DLD1 (cell line): ENCODE results near the gene RETREG3.
"Not testable (repeated sequence)": the region's sequence is repeated elsewhere in the genome, so short reads cannot be mapped to it uniquely, and the experiment has no call there.

Source experiments
- in situ Hi-C: cut with HindIII; loops from 2 replicates; pipeline ENCODE4 v1.10.0; 2017; ENCODE audit warnings: low sequenced_read_pairs

RETREG3 gene

DNA sequence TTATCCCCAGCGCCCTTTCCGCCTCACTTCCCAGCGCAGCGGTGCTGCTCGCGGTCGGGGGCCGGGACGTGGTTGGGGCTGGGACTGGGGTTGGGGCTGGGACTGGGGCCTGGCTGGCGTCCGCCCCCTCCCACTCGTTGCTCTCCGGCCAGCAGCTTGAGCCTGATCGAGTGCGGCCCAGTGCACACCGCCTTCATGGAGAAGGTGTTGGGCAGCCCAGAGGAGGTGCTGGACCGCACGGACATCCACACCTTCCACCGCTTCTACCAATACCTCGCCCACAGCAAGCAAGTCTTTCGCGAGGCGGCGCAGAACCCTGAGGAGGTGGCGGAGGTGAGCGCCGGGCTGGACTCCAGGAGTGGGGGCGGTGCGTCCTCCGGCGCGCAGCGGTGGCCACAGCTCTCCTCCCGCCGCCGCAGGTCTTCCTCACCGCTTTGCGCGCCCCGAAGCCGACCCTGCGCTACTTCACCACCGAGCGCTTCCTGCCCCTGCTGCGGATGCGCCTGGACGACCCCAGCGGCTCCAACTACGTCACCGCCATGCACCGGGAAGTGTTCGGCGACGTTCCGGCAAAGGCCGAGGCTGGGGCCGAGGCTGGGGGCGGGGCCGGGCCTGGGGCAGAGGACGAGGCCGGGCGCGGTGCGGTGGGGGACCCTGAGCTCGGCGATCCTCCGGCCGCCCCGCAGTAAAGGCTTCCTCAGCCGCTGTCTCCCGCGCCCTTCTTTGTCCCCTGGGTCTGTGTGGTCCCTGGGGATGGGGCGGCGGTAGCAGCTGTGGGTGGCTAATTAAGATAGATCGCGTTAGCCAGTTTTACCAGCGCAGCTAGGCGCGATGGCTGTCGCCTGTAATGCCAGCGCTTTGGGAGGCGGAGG is 54.7 kb downstream of the RETREG3 start:
- in situ Hi-C loops = no loop called here

DNA sequence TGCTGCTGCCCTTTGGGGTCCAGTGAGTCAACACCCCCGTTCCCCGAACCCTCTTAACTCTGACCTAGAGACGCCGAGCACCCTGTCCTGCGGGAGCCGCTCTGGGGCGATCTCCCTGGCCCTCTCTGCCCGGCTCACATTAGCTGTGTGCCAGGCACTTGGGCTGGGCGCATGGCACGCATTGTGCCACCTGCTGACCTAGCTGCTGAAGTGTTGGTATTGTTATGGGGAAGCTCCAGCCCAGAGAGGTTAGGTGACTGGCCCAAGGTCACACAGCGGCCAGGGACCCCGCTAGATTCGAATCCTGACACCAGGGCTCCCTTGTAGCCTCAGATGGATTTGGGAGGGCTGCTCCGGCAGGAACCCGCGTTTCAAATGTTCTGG is 55.3 kb downstream of the RETREG3 start:
- in situ Hi-C loops = no loop called here

DNA sequence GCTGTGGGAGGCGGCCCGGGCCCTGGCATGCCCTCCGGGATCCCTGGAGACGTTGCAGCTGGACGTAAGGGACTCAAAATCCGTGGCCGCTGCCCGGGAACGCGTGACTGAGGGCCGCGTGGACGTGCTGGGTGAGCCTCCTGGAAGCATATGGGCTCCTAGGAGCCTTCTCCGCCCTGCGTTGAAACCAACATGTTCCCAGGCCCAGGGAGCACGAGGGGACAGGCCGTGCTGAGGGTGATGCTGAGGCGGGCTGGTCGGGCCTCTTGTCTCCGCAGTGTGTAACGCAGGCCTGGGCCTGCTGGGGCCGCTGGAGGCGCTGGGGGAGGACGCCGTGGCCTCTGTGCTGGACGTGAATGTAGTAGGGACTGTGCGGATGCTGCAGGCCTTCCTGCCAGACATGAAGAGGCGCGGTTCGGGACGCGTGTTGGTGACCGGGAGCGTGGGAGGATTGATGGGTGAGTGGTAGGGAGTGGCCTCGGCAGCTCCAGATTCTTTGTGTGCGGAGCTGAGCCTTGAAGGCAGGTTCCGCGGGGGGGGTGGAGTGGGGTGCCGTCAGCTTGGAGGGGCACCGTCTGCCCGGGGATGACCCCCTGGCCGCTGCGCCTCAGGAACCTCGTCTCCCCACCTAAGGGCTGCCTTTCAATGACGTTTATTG is 55.9 kb downstream of the RETREG3 start:
- in situ Hi-C loops = no loop called here

DNA sequence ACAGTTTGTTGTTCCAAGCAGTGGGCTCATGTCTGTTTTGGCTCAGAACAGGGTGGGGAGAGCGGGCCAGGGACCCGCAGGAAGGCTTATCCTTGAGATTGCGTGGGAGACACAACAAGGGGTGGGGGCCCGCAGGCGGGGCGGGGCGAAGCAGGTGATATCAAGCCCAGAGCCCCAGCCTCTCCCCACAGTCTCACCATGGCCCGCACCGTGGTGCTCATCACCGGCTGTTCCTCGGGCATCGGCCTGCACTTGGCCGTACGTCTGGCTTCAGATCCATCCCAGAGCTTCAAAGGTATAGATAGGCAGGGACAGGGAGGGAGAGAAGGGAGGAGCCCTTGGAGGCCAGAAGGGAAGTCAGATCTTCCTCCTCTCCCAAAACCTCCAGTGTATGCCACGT is 56.4 kb downstream of the RETREG3 start, which contains the start of gene HSD17B1:
Gene HSD17B1 (plus strand): TSS at position 188 of the 400 bp plus-strand sequence. CDS start 11 bp downstream, at position 199.
- in situ Hi-C loops = not testable (repeated sequence)

DNA sequence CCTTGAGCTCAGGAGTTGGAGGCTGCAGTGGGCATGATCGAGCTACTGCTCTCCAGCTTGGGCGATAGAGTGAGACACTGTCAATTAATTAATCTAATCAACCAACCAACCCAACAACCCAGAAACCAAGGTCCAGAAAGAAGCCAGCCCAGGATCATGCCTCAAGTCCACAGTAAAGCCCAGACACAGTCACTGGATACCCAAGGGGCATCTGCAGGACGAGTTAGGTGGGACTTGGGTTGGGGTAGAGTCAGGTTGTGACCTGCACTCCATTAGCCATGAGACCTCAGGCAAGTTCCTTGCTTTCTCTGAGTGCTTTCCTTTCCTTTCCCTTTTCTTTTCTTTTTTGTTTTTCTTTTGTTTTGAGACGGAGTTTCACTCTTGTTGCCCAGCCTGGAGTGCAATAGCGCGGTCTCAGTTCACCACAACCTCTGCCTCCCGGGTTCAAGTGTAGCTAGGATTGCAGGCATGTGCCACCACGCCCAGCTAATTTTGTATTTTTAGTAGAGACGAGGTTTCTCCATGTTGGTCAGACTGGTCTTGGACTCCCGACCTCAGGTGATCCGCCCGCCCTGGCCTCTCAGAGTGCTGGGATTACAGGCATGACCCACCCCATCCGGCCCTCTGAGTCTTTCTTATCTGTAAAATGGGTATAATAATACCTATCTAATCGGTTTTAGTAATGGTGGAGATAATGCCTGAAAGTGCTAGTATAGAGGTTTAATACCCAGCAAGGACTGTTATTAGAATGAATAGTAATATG is 60.0 kb downstream of the RETREG3 start:
- in situ Hi-C loops = no loop called here

DNA sequence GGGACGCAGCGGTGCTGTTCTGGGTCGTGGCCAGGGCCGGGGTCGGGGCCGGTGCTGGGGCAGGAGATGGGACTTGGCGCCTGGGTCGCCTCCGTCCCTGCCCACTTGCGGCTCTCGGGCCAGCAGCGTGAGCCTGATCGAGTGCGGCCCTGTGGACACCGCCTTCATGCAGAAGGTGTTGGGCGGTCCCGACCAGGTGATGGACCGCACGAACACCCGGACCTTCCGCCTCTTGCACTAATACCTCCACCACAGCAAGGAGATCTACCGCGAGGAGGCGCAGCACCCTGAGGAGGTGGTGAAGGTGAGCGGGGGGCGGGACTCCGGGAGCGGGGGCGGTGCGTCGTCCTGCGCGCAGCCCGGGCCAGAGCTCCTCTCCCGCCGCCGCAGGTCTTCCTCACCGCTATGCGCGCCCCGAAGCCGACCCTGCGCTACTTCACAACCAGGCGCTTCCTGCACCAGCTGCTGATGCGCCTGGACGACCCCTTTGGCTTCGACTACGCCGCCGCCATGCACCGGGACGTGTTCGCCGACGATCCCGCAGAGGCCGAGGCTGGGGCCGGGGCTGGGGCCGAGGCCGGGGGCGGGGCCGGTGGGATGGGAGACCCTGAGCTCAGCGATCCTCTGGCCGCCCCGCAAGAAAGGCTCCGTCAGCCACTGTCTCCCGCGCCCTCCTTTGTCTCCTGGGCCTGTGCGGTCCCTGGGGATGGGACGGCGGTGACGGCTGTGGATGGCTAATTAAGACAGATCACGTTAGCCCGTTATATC is 60.9 kb downstream of the RETREG3 start:
- in situ Hi-C loops = no loop called here

DNA sequence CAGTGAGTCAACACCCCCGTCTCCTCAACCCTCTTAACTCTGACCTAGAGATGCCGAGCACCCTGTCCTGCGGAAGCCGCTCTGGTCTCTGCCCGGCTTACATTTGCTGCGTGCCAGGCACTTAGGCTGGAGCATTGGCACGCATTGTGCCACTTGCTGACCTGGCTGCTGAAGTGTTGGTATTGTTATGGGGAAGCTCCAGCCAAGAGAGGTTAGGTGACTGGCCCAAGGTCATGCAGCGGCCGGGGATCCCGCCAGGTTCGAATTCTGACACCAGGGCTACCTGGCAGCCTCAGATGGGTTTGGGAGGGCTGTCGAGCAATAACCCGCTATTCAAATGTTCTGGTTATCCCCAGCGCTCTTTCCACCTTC is 61.5 kb downstream of the RETREG3 start:
- in situ Hi-C loops = no loop called here

DNA sequence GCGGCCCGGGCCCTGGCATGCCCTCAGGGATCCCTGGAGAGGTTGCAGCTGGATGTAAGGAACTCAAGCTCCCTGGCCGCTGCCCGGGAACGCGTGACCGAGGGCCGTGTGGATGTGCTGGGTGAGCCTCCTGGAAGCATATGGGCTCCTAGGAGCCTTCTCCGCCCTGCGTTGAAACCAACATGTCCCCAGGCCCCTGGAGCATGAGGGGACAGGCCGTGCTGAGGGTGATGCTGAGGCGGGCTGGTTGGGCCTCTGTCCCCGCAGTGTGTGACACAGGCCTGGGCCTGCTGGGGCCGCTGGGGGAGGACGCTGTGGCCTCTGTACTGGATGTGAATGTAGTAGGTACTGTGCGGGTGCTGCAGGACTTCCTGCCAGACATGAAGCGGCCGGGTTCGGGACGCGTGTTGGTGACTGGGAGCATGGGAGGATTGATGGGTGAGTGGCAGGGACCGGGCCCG is 62.1 kb downstream of the RETREG3 start:
- in situ Hi-C loops = no loop called here

DNA sequence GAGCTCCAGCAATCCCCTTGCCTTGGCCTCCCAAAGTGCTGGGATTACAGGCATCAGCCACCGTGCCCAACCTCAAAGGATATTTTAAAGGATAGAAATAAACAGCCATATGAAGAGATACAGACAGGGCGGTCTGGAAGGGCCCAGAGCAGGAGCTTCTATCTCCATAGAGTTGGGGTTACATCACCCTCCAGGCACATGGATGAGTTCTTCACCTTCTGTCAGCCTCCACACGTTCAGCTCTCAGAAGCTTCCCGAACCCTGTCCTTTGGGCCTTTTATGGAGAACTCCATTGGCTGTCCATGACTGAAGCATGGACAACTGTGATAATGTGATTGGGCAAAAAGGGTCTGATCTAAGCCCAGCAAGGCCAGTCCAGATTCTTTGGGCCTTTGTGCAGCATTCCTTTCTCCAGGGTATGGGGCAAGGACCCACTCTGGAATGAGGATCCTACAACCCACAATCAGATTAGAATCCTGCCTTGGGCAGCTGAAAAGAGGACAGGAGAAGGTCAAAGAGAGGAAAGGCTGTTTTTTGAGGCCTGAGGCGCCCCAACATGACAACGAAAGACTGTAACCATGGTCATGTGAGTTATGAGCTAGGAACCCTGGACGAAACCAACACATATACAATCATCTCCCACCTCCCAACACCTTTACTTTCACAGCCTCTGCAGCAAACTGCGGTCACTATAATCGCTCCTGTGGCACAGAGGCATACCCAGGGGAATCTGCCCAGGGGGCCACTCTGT is 63.2 kb downstream of the RETREG3 start:
- in situ Hi-C loops = not testable (repeated sequence)

DNA sequence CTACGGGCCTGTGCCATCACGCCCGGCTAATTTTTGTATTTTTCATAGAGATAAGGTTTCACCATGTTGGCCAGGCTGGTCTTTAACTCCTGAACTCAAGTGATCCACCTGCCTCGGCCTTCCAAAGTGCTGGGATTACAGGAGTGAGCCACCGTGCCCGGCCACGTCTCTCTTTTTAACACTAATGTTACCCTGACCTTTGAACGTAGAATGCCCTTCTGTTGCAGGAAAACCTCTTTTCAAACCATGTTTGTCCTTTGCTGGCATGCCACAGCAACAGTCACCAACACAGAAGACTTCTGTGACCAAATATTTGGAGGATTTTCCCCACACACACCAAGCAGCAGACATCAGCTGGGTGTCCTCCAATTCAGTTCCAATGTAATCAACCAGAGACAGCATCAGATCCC is 64.3 kb downstream of the RETREG3 start:
- in situ Hi-C loops = no loop called here

DNA sequence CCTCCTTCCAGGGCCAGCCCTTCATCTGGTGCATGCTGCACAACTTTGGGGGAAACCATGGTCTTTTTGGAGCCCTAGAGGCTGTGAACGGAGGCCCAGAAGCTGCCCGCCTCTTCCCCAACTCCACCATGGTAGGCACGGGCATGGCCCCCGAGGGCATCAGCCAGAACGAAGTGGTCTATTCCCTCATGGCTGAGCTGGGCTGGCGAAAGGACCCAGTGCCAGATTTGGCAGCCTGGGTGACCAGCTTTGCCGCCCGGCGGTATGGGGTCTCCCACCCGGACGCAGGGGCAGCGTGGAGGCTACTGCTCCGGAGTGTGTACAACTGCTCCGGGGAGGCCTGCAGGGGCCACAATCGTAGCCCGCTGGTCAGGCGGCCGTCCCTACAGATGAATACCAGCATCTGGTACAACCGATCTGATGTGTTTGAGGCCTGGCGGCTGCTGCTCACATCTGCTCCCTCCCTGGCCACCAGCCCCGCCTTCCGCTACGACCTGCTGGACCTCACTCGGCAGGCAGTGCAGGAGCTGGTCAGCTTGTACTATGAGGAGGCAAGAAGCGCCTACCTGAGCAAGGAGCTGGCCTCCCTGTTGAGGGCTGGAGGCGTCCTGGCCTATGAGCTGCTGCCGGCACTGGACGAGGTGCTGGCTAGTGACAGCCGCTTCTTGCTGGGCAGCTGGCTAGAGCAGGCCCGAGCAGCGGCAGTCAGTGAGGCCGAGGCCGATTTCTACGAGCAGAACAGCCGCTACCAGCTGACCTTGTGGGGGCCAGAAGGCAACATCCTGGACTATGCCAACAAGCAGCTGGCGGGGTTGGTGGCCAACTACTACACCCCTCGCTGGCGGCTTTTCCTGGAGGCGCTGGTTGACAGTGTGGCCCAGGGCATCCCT is 65.7 kb downstream of the RETREG3 start:
- in situ Hi-C loops = no loop called here

DNA sequence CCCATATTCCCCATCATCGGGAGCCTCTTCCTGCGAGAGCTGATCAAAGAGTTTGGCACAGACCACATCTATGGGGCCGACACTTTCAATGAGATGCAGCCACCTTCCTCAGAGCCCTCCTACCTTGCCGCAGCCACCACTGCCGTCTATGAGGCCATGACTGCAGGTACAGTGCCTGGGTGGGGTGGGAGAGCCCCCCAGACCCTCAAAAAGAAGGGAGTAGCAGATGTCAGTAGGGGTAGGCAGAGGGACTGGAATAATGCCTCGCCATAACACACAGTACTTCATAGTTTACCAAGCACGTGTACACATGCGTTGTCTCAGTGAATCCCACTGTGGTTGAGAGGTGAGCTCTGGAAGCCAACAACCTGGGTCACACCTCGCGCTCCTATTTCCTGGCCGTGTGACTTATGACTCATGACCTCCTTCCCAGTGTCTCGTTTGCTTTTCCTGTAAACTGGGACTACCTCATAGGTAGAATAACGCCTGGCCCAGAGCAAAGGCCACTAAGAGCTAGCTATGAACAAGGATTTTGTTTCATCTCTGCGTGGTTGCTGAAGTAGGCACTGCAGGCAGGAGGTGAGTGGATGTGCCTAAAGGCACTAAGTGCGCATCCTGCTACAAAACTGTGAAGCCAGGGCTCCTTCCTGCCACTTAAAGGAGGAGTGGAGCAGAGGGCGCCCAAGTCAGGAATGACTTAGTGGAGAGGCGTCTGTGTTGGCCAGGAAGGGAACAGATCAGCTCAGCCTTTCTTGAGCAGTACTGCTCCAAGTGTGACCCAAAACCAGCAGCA is 67.9 kb downstream of the RETREG3 start:
- in situ Hi-C loops = no loop called here

DNA sequence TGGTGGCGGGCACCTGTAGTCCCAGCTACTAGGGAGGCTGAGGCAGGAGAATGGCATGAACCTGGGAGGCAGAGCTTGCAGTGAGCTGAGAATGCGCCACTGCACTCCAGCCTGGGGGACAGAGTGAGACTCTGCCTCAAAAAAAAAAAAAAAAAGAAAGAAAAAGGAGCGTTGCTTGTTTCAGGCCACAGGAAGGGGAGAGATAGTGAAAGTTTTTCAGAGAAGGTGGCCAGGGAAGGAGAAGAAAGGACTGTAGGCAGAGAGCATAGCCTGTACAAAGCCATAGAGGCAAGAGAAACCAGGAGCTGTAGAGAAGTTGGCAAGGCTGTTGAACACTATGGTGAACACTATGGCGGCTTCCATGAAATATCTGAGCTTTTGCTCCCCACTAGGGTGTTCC is 68.6 kb downstream of the RETREG3 start:
- in situ Hi-C loops = not testable (repeated sequence)

DNA sequence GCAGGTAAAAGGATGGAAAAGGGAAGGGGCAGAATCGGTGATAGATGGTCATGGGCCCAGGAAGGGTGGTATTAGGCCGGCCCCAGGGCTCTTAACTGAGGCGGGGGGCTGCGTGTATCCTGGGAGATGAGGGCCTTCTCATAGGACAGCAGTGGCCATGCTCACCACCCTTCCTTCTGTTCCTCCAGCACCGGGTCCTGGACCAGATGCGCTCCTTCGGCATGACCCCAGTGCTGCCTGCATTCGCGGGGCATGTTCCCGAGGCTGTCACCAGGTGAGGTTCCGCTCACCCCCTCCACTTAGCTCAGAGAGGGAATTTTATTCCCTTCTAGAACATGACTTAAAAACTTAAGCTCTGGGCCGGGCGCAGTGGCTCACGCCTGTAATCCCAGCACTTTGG is 70.7 kb downstream of the RETREG3 start:
- in situ Hi-C loops = no loop called here

DNA sequence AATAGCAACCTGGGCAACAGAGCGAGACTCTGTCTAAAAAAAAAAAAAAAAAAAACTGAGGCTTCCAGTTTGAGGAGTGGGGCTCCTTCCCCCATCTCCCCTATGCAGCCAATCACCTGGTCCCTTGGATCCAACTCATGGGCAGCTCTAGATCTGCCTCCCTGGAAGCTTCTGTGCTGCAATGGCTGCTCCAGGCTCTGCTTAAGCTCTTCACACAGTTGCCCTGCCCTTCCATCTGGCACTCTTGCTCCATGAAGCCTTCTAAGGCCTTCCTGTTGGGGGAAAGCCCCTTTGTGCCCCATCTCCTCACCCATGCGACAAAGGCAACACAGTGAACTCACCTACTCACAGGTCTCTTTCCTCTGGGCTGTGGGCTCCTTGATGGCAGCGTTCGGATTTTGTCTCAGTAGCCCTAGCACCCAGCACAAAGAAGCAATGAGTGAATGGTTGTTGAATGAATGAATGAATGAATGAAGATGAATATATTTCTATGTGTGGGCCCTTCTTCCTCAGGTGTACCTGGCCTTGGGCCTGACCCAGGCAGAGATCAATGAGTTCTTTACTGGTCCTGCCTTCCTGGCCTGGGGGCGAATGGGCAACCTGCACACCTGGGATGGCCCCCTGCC is 71.2 kb downstream of the RETREG3 start:
- in situ Hi-C loops = no loop called here

DNA sequence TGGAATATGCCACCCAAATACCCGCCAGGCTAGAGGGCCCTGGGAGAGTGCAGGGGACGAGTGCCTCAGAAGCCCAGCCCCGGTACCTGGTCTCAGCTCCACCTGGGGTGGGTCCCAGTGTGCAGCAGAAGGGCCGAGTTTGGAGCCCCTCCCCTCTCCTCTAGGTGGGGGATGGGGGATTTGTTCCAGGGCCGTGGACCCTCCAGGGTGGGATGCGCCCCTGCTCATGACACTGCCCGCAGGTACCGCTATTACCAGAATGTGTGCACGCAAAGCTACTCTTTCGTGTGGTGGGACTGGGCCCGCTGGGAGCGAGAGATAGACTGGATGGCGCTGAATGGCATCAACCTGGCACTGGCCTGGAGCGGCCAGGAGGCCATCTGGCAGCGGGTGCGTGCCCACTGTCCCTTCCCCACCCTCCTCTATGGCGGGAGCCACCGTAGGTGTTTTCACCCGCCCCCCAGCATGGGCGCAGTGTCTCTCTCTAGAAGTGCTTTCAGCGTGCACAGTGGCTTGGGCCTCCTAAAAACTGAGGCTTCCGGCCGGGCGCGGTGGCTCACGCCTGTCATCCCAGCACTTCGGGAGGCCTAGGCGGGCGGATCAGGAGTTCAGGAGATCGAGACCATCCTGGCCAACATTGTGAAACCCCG is 71.9 kb downstream of the RETREG3 start:
- in situ Hi-C loops = no loop called here
